ENCODE results near the gene MKNK1.

MKNK1 gene

GRCh38 chr1:46543761-46544560 is 60.1 kb downstream of the MKNK1 start:
- no peak overlapping the region for H3K4me3 ChIP-seq (replicated peaks in 1 of 2; ENCODE audit: low read depth in 2 of 2, low read length in 2 of 2)
- DNase-seq (ENCODE audit: low read depth in 2 of 2), result no peak
- TF ChIP-seq CTCF (IDR thresholded peaks at IDR 0.05; ENCODE audit: low read depth, low read length), result no peak

- no peak for DNase-seq (ENCODE audit: low read depth in 2 of 2)
- H3K4me3 ChIP-seq (replicated peaks in 1 of 2; ENCODE audit: low read depth in 2 of 2, low read length in 2 of 2), result no peak overlapping the region
- no peak for TF ChIP-seq CTCF (IDR thresholded peaks at IDR 0.05; ENCODE audit: low read depth, low read length)
Measured at GRCh38 chr1:46543382-46543760, 60.7 kb downstream of the MKNK1 start.

GRCh38 chr1:46539972-46540371 is 64.1 kb downstream of the MKNK1 start:
- TF ChIP-seq CTCF (IDR thresholded peaks at IDR 0.05; ENCODE audit: low read depth, low read length), result no peak
- H3K4me3 ChIP-seq (replicated peaks in 1 of 2; ENCODE audit: low read depth in 2 of 2, low read length in 2 of 2), result no peak overlapping the region
- peak; percentile 75 to 85 for DNase-seq (ENCODE audit: low read depth in 2 of 2)

DNA sequence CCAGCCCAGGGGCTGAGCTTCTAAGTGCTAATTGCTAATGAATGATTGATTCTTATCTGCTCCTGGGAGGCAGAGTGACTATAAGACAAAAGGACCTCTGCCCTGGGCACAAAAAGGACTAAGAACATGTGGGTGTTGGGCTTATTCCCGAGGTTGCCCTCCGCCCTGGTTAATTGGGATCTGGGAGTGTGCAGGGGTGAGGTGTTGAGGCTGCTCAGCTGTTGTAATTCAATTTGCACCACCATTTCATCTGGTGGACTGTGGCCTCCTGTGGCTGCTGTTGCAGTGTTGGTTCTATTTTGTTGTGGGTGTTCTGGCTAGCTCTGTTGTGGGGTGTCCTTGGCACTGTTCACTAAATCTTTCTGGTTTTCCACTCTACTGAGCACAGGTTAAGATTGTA is 65.9 kb downstream of the MKNK1 start:
- H3K4me3 ChIP-seq (replicated peaks in 1 of 2; ENCODE audit: low read depth in 2 of 2, low read length in 2 of 2), result no peak overlapping the region
- no peak for DNase-seq (ENCODE audit: low read depth in 2 of 2)
- TF ChIP-seq CTCF (IDR thresholded peaks at IDR 0.05; ENCODE audit: low read depth, low read length), result no peak

- no peak for TF ChIP-seq CTCF (IDR thresholded peaks at IDR 0.05; ENCODE audit: low read depth, low read length)
- no peak overlapping the region for H3K4me3 ChIP-seq (replicated peaks in 1 of 2; ENCODE audit: low read depth in 2 of 2, low read length in 2 of 2)
- no peak for DNase-seq (ENCODE audit: low read depth in 2 of 2)
Measured at GRCh38 chr1:46537651-46538050, 66.4 kb downstream of the MKNK1 start.

- no peak for TF ChIP-seq CTCF (IDR thresholded peaks at IDR 0.05; ENCODE audit: low read depth, low read length)
- DNase-seq (ENCODE audit: low read depth in 2 of 2), result no peak
- H3K4me3 ChIP-seq (replicated peaks in 1 of 2; ENCODE audit: low read depth in 2 of 2, low read length in 2 of 2), result no peak overlapping the region
Measured at GRCh38 chr1:46536527-46536926, 67.5 kb downstream of the MKNK1 start.

GRCh38 chr1:46535063-46535462 is 69.0 kb downstream of the MKNK1 start:
- no peak overlapping the region for H3K4me3 ChIP-seq (replicated peaks in 1 of 2; ENCODE audit: low read depth in 2 of 2, low read length in 2 of 2)
- TF ChIP-seq CTCF (IDR thresholded peaks at IDR 0.05; ENCODE audit: low read depth, low read length), result peak; percentile 59
- peak in 1 of 2 donors; percentile 34 for DNase-seq (ENCODE audit: low read depth in 2 of 2)
